Activated gamma-delta T cell treated with anti-CD3 and anti-CD28 coated beads, Interleukin-2, amount 50 U/mL, for 16 hours (primary cell): ENCODE results near the gene ATP12A.

Source experiments
- DNase-seq: peaks from one replicate; pipeline ENCODE4 v3.0.0-alpha.2; 2020; ENCODE audit warnings: low read depth

ATP12A gene

DNA sequence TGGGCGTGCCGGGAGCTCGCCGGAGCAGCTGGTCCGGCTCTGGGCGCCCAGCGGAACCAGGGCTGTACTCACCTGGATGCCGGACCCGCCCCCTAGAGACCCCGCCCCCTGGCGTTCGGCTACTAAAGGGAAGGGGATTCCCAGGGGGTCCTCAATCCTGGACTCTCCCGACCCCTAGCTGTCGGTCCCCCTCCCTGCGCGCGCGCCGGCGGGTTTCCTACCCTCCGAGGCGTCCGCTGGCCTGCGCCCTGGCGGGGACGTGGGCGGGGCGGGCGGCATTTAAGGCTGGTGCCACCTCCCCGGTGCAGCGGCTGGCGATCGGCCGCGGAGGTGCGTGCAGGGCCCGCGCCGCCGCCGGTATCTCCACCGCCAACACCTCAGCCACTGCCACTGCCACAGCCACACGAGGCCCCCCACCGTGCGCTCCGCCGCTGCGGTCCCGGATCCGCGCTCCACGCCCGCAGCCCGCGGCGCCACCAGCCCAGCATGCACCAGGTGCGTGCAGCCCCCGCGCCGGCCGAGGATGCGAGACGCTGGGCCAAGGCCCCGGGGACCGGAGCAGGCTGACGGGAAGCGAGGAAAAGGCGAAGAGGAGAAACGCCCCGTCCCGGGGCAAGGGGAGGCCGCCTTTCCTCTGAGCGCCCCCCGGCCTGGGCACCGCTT, at the start of gene ATP12A:
TSS of gene ATP12A (plus strand) at position 151 of the 663 bp plus-strand sequence. CDS start at position 487, 336 bp downstream.
- DNase-seq = peak; percentile 22

GRCh38 chr13:24630851-24631620, 49.2 kb upstream of the ATP12A start:
- DNase-seq = no peak

GRCh38 chr13:24631922-24632321, 48.3 kb upstream of the ATP12A start:
- no peak for DNase-seq

GRCh38 chr13:24632382-24633121, 47.7 kb upstream of the ATP12A start:
- no peak for DNase-seq

GRCh38 chr13:24636776-24637175, 43.4 kb upstream of the ATP12A start:
- no peak for DNase-seq

DNA sequence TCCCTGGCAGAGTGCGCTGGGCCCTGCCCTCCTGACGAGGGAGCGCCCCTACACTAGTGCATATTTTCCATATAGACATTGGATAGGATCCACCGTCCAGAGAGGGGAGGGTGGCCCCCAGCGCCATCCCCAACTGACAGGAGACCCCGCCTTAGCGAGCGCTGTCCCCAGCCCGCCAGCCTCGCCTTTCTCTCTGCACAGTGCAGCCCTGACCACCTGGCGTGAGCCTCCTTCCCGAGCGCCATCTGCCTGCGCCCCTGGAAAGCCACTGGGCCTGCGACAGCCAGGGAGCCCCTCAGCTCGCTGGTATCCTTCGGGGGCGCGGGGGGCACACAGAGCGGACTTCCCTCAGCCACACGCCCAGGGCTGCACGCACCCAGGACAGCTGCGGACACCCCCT, 42.1 kb upstream of the ATP12A start:
- no peak for DNase-seq

DNA sequence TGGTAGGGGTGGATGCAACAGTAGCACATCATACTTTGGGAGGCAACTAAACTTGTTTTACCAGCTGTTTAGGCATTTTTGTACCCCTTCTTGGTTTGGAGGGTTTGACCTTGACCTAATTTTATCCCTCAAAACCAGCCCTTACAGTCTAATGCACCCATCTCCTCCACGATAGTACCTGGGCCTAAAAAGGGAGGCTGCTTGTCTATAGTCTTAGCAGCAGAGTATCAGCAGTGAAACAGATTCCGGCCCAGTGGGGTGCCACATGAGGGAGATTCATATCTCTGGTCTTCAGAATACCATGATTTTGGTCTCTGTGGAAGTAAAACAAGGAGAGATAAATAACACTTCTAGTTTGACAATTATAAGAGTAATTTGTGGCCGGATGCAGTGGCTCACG, 39.5 kb upstream of the ATP12A start:
- no peak for DNase-seq

DNA sequence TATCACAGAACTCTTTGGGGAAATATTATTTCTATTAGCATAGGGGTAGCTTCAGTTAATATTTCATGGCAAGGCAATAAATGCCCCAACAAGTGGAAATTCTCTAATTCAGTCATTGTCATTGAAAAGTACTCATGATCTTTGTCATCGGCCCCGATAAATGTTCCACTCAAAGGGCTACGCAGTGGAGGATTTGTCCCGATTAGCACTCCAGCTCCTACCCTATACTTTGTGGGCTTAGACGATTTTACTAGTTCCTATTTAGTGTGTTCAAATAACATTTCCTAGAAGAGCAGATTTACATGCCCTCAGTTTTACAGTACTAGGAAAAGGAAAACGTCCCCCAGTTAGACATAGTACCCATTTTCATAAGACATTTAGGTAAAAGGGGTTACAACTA, 38.0 kb upstream of the ATP12A start:
- no peak for DNase-seq

- DNase-seq = no peak
These were observed 36.2 kb upstream of the ATP12A start for GRCh38 chr13:24644036-24644435.

DNA sequence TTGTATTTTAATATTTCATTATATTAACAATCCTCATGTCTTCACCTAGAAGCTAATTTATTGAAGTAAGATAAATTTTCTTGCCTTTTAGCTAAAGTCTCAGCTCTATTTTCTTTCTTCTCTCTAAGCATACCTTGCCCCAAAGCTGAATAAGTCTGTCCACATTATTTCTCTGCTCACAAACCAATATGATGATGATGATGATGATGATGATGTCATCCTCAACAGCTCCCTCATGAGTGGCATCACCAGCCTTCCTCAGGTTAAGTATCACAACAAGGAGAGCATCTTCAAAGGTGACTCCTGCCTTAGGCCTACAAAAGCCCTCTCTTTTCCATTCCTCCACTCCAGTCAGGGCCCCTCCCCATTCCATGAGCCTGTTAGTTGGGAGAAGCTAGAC, 31.9 kb upstream of the ATP12A start:
- DNase-seq = no peak

DNA sequence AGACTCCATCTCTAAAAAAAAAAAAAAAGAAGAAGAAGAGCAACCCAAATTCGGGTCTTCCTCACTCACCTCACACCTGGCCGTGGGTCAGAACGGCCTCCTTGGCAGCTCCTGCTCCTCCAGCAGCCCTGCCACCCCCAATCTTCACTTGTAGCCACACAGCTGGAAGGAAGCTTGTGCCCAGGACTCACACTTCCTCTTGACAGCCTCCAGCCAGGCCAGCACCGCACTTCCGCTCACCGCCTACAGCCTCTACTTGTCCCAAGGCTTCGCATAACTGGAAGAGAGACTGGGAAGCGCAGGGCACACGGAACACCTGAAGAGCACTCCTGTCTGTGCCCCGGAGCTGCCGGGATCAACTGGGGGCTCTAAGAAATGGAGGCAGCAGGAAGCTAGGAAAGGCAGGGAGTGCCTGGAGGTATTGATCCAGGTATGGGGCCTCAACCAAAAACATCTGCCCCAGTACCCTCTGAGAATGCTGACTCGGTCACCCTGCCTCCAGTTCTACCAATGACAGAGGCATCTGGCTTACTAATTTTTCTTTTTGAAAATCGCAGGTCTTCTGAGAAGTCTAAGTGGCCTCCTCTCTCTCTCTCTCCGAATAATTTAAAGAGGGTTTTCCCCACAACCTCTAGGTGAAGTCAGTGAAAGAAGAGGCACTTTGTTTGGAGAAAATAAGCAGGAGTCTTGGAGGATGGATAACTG, 31.1 kb upstream of the ATP12A start:
- DNase-seq = no peak

GRCh38 chr13:24649688-24650043, 30.5 kb upstream of the ATP12A start:
- no peak for DNase-seq

- DNase-seq = no peak
These were observed 30.0 kb upstream of the ATP12A start for GRCh38 chr13:24650161-24650560.

- no peak for DNase-seq
These were observed 28.4 kb upstream of the ATP12A start for GRCh38 chr13:24651718-24652345.

DNA sequence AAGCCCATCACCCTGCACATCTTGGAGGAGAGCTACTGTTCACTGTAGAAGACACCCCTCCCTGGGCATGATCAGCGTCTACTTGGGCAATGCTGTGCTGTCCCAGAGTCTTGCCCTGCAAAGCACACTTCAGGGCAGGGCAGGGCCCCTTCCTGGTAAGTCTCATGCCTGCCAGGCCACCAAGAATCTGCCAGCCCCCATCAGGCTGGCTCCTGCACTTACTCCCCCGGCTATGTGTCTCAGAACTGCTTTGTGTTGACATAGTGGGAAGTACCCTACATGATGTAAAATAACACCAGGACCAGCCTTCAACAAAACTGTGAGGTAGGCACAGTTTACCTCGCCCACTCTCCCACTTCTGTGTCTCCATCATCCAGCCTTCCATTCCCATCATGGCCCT, 27.8 kb upstream of the ATP12A start:
- DNase-seq = no peak

DNA sequence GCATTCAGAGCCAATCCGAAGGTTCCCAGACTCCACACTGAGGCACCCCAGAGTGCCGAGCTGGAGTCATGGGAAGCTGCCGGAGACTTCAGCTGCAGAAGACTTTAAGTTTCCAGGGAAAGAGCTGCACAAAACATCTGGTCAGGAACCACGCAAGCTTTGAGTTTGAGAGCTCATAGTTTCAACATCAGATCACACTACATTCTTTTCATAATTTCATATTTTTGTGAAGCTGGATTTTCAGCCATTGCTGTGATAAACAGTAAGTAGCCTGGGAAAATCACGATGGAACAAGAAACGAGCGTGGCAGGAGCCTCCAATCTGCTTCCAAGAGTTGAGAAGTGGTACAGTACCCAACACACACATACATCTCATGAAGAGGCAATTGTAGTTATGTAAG, 25.5 kb upstream of the ATP12A start:
- DNase-seq = no peak

DNA sequence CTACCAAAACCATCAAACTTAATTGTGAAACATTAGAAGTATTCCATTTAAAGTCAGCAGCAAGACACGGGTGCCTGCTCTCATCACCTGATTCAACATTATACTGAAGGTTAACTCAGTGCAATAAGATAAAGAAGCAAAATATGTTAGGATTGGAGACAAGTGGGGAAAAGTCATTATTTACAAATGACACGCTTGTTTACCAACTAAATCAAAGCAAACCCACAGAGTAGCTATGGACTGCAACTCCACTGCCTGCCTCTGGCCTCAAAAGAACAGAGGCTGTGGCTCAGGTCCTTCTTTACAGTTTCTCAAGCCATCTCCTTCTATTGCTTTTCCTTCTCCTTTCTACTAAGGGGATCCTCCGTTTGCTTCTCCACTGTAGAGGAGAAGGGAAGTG, 21.0 kb upstream of the ATP12A start:
- DNase-seq = no peak

DNA sequence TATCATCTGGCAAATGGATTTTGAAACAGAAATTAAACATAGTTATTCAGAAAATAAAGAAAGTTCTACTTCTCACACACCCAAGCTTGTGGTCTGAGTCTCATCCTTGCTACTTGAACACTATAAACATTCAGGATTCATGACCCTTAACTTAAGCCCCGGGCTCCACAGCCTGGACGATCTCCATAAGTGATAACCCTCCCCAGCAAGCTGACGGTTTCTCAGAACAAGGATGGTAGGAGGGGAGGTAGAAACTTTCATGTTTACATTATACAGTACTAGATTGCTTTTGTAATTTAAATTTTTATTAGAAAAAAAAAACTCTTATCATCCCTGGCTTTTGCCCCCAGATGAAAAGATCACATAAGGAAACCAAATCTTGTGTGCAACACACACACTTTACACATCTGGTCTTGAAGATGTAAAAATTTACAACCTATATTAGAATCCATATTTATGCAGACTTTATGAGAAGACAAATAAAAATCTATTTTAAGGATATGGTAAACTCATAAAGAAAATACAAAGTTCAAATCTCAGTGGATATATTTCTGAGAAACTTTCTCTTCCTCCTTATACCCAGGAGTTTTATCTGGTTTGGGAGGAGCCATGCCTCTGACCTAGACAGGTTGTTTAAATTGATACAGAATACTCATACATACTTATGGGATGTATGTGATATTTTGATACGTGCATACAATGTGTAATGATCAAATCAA, 20.0 kb upstream of the ATP12A start:
- DNase-seq = no peak

GRCh38 chr13:24661713-24662112, 18.5 kb upstream of the ATP12A start:
- no peak for DNase-seq

GRCh38 chr13:24662195-24663088, 17.8 kb upstream of the ATP12A start:
- no peak for DNase-seq

DNA sequence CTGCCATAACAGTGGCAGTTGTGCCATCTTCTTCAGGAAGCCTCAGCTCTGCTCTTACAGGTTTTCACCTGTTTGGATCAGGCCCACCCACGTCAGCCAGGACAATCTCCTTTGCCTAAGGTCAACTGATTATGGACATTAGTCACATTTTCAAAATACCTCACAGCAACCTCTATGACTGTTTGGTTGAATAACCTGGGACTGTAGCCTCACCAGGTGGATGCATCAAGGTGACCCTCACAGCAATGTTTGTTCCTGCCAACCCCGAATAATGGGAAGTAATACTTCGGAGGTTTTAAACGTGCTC, 17.2 kb upstream of the ATP12A start:
- no peak for DNase-seq
